Ramos (cell line): ENCODE measurements around the gene CASP7.

Experiments
- in situ Hi-C: fragments of 300-500 bp; cut with MboI; formaldehyde crosslinking; loops from one replicate; pipeline ENCODE4 v1.14.3; 2022; ENCODE audit warnings: low sequenced_read_pairs; ENCODE audit not compliant: unreplicated experiment

The CASP7 gene

GRCh38 chr10:113709221-113709838 lies 29.6 kb downstream of the CASP7 start:
- in situ Hi-C loops: loop anchor here (10.0 kb wide), 1 partner anchor 395 kb away; no protein-coding TSS in a partner anchor

DNA sequence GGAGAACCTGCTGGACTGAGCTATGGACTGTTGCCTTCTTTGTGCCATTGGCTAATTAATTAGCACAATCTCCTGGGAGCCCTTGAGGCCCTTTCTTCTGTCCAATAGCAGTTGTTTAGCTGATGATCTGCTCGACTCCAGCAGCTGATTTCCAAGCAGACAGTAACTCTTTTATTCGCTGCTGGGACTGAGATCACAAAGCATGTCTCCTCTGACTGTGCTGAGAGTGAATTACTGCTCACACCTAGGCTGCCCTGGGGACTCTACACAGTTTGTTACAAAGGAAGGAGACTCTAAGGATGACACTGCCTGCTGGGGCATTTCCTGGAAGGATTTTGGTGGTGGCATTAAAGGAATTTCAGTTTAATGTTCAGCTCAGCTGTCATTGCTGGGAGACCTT lies 31.4 kb downstream of the CASP7 start:
- in situ Hi-C loops: no loop called here

GRCh38 chr10:113712024-113712423 lies 32.3 kb downstream of the CASP7 start:
- in situ Hi-C loops: no loop called here

DNA sequence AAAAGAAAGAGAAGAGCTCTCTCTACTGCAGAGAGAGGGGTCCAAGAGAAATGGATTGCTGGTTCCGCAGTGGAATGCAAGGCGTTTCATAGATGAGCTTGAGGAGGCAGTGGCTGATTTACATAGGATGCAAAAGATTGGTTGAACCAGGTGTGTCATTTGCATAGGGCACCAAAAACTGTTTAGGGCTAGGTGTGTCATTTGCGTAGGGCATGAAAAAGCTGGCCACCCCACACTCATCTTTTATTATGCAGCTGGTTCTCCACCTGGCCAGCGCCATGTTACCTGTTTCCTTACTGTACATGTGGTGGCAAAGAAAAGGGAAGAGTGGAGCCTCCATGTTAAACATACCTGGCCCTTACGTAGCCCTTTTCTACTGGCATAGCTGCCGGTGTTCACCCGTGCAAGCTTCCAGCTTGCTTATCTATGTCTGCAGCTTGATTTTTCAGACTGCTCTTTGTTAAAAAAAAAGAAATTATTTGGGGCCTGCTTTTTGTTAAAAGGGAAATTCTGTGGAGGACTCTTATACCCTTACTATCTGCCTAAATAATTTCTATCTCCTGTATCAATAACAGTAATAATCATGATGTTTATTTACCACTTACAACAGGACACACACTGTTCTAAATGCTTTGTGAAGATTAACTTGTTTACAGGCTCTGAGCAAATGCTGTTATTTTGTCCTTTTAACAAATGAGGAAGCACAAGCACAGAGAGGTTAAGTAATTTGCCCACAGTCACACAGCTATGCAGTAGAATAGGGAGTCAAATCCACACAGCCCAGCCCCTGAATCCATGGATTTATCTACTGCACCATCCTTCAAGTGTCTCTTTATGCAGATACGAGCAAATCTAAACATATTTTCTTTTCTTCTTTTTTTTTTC lies 33.3 kb downstream of the CASP7 start:
- in situ Hi-C loops: no loop called here

DNA sequence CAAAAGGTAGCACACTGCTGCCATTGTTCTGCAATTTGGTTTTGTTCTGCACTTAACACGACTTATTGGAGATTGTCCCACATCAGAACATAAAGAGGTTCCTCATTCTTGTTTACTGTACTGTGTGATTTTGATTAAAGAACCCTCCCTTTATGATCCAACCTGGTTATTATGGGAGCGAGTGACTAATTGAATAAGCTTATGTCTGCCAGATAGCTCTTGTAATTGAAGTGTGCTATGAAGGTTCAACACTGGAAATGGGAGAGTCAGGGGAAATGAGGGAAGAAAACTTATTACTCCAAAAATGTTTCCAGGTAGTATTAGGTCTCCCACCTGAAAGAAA lies 33.9 kb downstream of the CASP7 start:
- in situ Hi-C loops: no loop called here

GRCh38 chr10:113716109-113716910 lies 36.6 kb downstream of the CASP7 start:
- in situ Hi-C loops: no loop called here

DNA sequence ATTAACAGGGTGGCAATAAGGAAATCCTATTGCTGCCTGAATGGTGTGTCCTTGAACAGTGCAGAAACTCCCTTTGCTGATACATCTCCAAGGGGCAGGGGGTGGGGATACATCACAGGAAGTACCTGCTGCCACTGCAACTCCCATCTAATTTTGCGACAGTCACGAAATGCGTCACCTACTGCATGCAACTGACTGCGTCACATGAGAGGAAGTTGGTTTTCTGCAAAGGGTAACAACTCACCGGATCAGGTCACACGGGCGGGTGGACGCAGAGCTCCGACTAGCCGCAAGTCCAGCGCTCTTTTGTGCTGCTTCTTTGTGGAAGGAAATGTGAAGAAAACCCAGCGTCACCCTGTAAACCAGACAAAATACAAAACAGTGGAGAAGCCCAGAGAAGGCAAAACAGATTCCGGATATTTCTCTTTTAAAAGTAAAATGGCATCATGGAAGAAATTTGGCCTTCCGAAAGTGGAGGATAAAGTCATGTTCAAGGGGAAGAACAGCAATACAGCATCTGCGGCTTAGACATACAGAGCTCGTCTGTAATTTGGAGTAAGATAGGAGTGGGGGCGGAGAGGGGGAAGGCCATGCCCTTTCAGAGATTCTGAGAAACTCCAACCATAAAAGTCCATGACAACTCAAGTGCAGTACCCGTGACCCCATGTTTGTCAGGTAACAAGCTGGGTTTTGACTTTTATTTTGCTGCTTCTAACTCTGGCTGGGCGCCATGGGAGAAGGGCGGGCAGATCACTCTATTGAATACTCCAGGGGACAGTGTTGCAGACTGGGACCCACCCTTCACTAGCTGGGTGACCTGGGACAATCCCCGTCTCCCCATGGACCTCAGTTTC lies 39.5 kb downstream of the CASP7 start:
- in situ Hi-C loops: no loop called here

DNA sequence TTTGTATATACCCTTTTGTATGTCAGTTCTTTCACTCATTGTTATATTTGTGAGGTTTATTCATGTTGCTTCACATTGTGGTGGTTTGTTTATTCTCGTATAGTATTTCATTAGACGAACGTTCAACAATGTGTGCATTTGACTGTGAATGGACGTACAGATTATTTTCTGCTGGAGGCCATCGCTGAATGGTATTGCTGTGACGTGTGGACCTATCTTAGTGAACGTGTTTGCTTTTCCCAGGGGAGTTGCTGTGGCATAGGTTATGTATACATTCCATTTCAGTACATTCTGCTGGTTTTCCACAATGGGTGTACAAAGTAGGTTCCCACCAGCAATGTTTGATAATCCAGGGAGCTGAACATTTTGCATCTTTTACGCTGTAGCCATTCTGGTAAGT lies 40.7 kb downstream of the CASP7 start:
- in situ Hi-C loops: no loop called here

DNA sequence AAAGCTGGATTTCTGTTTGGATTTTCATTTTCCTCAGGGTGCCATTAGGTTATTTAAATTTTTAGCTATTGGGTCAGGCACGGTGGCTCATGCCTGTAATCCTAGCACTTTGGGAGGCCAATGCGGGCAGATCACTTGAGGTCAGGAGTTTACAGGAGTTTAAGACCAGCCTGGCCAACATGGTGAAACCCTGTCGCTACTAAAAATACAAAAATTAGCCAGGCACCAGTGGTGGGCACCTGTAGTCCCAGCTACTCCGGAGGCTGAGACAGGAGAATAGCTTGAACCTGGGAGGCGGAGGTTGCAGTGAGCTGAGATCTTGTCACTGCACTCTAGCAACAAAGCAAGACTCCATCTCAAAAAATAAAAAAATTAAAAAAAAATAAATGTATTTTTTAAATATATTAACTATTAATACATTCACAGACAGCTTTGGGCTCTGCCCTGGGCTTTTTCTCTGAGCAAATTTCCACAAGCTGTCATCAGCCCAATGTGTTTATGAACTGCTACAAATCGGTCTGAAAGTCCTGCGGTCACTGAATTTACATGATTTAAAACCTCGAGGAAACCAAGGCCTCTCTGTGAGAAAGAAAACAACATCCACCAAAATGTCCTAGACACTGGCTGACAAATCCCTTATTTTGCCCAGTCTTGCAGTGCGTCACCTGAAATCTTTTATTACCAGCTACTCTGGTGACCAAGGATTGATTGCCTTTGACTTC lies 52.6 kb downstream of the CASP7 start:
- in situ Hi-C loops: no loop called here

GRCh38 chr10:113732966-113733365 lies 53.3 kb downstream of the CASP7 start:
- in situ Hi-C loops: no loop called here

GRCh38 chr10:113733635-113734034 lies 53.9 kb downstream of the CASP7 start:
- in situ Hi-C loops: no loop called here

DNA sequence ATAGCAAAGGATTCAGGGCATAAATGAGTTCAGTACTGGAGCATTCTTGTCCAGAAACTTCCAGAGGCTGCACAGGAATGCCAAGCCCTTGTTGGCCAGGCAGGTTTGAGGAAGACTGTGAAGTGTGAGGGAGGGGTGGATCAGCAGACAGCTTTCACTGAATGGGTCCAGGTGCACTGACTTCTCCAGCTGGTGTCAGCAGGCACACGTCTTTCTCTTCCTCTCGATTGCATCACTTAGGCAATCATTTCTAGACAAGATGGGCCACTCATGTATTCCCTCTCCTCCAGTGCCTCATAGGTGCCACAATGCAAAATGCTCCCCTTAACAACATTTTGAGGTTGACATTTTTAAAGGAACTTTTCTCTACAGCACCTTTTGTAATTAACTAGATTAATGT lies 56.2 kb downstream of the CASP7 start:
- in situ Hi-C loops: no loop called here

- in situ Hi-C loops: no loop called here
These were observed 56.9 kb downstream of the CASP7 start for GRCh38 chr10:113736576-113736975.

- in situ Hi-C loops: no loop called here
These were observed 59.3 kb downstream of the CASP7 start for GRCh38 chr10:113739031-113739430.

- in situ Hi-C loops: no loop called here
These were observed 59.9 kb downstream of the CASP7 start for GRCh38 chr10:113739577-113739976.

GRCh38 chr10:113740850-113741249 lies 61.1 kb downstream of the CASP7 start:
- in situ Hi-C loops: no loop called here

DNA sequence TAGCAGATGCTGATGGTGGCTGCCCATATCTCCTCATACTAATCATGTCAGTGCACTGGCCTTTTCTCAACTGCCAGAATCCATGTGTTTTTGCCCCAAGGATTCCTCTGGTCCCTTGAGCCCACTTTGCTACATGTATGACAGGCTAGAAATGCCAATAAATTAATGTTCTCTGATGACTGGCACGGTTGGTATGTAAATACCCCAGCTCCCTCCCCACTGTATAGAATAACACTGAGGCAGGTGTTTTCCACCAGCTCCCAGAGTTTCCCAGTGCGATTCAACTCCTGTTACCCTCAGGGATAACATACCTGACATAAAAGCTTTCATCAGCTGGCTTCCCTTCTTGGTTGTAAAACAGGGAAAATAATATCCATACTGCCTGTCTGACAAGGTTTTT lies 62.8 kb downstream of the CASP7 start:
- in situ Hi-C loops: no loop called here

DNA sequence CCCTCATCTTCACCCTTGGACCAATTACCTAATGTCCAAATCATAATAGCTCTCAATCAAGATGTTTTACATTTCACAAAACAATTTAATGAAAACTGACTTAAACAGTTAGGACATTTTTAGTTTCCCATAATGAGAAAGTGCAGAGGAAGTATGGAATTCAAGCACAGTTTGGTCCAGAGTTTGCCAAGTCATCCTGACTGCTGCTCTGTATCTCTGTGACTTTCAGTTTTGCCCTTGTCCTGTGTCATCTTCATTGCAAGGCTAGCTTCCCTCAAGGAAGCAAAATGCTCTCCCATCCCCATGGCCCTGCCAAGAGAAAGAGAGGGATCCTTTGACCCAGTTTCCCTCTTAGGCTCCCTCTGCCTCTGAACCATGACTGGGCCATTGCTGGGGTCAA lies 63.9 kb downstream of the CASP7 start:
- in situ Hi-C loops: no loop called here

DNA sequence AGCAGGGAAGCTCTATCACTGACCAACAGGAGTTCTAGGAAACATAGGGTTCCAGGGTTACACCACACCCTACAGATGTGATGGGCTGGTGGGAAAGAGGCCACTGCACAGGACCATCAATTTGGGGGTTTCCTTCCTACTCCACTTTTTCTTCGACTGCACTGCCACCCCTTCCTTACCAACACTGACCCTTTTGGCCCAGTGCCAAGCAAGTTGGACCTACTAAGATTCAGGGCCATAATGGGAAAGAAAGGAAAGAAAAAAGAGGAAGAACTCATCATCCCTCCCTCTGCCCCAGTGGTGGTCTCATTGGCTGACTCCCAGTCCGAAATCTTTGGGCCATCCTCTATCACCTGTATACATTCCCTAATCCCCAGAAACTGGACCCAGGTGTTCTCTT lies 65.7 kb downstream of the CASP7 start:
- in situ Hi-C loops: no loop called here
